VCaP (cell line): ENCODE results near the gene KIAA1191.

Experiments
- H3K27ac ChIP-seq: fragments of 450-650 bp; 2 replicates; pipeline ENCODE4 v1.5.1; 2017
- TF ChIP-seq, protein P1 (sequence below): fragments of 450-650 bp; conservative IDR thresholded peaks from 2 replicates; pipeline ENCODE4 v1.5.1; 2017; ENCODE audit warnings: mild to moderate bottlenecking, moderate library complexity

KIAA1191 gene

GRCh38 chr5:176387384-176387925 is 25.9 kb upstream of the KIAA1191 start:
- peak overlapping the region; percentile 94 for H3K27ac ChIP-seq
- TF ChIP-seq, protein P1, sequence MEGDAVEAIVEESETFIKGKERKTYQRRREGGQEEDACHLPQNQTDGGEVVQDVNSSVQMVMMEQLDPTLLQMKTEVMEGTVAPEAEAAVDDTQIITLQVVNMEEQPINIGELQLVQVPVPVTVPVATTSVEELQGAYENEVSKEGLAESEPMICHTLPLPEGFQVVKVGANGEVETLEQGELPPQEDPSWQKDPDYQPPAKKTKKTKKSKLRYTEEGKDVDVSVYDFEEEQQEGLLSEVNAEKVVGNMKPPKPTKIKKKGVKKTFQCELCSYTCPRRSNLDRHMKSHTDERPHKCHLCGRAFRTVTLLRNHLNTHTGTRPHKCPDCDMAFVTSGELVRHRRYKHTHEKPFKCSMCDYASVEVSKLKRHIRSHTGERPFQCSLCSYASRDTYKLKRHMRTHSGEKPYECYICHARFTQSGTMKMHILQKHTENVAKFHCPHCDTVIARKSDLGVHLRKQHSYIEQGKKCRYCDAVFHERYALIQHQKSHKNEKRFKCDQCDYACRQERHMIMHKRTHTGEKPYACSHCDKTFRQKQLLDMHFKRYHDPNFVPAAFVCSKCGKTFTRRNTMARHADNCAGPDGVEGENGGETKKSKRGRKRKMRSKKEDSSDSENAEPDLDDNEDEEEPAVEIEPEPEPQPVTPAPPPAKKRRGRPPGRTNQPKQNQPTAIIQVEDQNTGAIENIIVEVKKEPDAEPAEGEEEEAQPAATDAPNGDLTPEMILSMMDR = no peak

GRCh38 chr5:176386491-176386890 is 24.9 kb upstream of the KIAA1191 start:
- H3K27ac ChIP-seq = peak overlapping the region; percentile 94; the same call in 1 of the 2 replicates
- TF ChIP-seq, protein P1 = no peak

GRCh38 chr5:176384991-176385390 is 23.4 kb upstream of the KIAA1191 start:
- TF ChIP-seq, protein P1 = no peak
- H3K27ac ChIP-seq = no peak overlapping the region

- TF ChIP-seq, protein P1 = no peak
Measured at GRCh38 chr5:176384366-176384930, 22.9 kb upstream of the KIAA1191 start.

GRCh38 chr5:176383961-176384360 is 22.4 kb upstream of the KIAA1191 start:
- TF ChIP-seq, protein P1 = no peak
- no peak overlapping the region for H3K27ac ChIP-seq

More at GRCh38 chr5:176384366-176384930, 22.9 kb upstream of the KIAA1191 start:
- H3K27ac ChIP-seq = no peak overlapping the region

GRCh38 chr5:176383248-176383905 is 21.8 kb upstream of the KIAA1191 start:
- TF ChIP-seq, protein P1 = no peak
- H3K27ac ChIP-seq = no peak overlapping the region

DNA sequence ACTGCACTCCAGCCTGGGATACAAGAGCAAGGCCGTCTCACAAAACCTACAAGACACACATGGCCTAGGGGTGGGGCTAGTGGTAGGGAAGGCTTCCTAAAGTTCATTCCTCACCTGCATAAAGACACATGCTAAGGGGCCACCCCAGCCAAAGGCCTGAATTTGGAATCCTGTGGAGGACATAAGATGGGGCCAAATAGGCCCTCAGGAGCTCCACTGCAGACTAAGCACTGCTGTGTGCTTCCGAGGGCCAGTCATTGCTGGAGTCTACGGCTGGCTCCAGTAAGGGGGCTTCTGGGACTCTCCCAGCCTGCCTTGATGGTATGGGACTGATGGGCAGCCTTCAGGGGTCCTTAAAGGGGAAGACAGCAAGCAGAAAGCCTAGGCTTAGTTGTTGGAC is 21.2 kb upstream of the KIAA1191 start:
- TF ChIP-seq, protein P1 = no peak
- H3K27ac ChIP-seq = no peak overlapping the region
